Measurements from ENCODE around the gene REV3L.
A peak's percentile ranks its signal among the peaks of the same experiment; 100 is the strongest.
"Not testable (repeated sequence)": the region's sequence is repeated elsewhere in the genome, so short reads cannot be mapped to it uniquely, and the experiment has no call there.

REV3L gene

DNA sequence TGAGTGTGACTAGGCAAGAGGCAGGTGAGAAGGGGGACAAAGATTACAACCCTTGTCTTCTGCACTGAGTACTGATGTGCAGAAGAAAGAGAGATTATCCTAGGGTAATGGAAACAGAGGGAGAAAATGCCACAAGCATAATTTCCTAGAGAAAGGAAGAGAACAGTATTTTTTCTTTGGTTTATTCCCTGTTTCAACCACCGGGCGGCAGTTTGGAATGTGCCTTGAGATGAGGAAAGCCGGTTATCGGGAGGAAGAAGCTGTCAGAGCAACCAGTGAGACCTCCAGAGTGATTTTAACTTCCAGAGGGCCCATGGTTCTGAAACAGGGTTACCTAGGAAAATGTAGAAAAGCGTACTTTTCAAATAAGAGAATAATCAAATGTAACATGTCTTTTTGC lies 121.4 kb downstream of the REV3L start:
- no peak for DNase-seq (ENCODE audit: low read depth)

DNA sequence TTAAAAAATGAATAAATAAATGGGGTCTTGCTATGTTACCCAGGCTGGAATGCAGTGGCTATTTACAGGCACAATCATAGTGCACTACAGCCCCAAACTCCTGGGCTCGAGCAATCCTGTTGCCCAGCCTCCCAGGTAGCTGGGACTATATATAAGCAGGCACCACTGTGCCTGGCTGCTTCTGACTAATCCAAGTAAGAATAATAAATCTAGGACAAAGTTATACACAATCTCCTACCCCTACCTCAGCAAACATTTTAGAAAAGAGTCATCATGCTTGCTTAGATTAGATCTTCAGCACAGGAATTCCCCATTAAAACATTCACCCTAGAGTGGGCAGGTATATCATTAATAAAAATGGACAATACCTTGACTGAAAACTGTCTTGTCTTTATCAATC lies 124.6 kb downstream of the REV3L start:
- no peak for DNase-seq (ENCODE audit: low read depth)

DNA sequence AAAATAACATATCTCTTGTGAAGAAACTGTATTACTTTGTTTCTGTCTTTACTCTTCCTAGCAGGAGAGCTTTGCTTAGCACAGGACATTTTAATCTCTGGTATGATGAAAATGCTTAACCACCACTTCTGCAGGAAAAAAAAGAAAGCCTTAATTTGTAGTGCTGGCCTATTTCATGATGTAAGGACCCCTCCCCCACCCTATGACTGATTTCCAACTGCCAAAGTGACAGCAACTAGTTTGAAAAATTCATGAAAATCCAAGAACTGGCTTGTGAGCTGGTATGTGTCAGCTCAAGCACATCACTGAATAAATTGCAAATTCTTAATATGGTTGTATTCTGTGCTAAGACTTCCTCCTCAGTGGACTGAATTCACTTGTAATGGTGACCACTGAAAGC lies 125.3 kb downstream of the REV3L start:
- DNase-seq (ENCODE audit: low read depth): no peak

DNA sequence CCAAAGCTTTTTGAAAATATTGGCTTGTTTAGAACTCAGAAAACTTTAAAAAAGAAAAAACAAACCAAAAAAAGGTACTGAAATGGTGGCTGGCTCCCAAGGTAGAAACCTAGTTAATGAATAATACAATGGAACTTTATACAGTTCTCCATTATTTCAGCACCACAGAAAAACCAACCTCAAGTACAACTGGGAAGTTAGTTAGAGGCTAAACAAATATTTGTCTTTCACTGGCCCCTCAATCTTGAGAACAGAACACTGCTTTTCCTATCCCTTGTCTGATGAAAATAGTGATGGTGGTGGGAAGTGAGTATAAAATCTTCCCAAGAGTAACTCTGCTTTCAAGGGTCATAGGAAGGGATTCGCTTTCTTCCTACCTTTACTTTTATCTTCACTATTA lies 126.5 kb downstream of the REV3L start:
- no peak for DNase-seq (ENCODE audit: low read depth)

DNA sequence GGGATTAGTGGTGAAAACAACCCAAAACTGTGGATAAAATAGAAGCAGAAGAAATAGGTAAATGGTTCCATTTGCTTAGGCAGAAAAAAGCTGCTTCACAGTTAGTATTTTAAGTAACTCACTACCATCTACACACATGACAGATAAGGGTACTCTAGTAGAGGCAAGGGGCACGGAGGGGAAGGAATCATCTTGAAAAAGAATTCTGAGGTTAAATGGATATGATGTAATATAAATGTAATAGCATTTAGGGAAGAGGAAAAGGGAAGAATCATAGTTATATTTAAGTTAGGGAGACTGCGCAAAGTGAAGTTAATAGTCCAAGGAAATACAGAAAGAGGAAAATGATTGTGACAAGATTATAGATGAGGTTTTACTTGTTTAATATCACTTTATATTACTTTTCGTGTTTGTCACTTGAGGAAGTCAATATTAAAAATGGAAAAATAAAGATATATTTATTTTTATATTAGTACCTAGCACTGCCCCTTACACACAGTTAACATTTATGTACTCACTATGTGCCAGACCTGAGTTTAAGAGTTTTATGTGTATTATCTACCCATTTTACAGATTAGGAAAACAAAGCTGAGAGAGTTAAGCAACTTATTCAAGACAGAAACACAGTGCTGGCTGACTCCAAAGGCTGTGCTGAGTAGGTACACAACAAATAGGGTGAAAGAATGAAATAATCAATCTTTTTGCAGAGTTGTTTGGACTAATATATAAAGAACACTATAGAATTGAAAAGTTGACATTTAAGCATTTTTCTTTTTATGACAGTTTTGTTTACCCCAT lies 128.1 kb downstream of the REV3L start:
- no peak for DNase-seq (ENCODE audit: low read depth)

DNA sequence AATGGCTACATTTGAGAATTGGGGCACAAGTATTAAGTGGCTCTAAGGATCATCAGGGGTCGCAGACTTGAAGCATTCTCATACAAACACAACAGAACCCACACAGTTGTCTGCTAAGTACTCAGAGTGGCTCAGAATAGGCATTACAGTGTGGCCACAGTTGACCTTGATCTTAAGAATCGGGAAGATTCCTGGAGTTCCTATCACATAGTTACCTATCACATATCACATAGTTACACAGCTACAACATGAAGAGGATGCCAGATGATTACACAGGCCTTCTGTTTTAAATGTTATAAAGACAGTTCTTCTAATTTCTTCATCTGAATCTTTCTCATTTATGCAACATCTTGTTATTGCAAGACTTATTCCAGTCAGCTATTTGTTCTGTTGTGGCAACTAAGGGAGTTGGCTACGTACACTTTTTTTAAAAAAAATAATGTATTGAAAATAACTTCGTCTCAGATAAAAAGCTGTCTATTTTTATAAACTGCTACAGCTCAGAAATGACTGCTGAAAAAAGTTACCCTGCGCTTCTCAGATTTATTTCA lies 129.0 kb downstream of the REV3L start:
- no peak for DNase-seq (ENCODE audit: low read depth)

DNA sequence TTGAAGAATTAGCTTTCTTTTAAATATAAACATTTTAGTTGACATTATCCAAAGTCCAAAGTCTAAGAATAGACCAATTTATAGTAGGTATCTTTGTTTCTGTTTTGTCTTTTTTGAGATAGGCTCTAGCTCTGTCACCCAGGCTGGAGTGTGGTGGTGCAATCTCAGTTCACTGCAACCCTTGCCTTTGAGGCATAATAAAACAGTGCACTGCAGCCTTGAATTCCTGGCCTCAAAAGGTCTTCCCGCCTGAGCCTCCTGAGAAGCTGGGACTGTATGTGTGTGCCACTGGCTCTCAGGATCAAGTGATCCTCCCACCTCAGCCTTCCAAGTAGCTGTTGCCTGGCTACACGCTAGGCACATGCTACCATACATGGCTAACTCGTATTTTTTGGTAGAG lies 135.4 kb downstream of the REV3L start:
- DNase-seq (ENCODE audit: low read depth): no peak

DNA sequence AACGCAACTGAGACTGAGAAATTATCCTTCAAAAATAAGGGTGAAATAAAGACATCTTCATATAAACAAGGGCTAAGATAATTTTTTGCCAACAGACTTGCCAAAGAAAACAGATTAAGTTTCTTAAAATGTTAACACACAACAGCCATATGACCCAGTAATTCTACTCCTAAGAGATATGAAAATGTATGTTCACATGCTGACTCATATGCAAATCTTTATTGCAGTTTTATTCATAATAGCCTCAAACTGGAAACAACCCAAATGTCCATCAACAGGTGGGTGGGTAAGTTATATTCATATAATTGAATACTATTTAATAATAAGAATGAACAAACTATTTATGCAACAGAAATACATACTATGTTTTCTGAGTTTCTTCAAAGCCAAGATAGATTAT lies 140.1 kb downstream of the REV3L start:
- DNase-seq (ENCODE audit: low read depth): no peak

DNA sequence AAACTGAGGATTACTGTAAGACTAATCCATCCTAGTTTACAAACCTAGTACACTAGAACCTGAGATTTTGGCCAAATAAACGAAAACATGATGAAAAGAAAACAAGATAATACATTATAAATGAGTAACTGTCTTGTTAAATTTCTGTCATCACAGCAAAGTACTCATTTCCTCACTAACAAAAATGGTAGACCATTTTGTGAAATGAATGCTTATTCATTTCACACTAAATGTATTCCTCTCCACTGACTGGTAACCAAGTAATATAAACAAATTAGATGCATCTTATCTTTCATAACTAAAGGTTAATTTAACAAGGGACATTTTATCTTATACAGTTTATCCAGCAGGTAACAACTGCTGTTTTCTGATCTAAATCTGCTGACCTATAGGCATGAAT lies 143.7 kb downstream of the REV3L start:
- DNase-seq (ENCODE audit: low read depth): no peak

DNA sequence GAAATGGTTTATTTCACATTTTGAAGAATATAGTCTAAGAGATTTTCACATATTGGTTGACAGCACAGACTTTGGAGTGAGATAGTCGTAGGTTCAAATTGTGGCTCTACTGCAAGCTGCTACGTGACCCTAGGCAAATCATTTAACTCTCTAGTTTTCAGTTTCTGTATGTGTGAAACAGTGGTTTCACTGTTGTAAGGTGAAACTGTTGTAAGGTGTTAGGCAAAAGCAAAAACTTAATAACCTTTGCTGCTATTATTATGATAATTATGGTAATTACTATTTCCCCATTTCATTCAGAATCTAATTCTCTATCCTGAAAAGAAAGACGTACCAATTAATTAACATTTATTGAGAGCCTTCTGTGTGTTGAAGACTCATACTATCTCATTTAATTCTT lies 144.2 kb downstream of the REV3L start:
- DNase-seq (ENCODE audit: low read depth): no peak

DNA sequence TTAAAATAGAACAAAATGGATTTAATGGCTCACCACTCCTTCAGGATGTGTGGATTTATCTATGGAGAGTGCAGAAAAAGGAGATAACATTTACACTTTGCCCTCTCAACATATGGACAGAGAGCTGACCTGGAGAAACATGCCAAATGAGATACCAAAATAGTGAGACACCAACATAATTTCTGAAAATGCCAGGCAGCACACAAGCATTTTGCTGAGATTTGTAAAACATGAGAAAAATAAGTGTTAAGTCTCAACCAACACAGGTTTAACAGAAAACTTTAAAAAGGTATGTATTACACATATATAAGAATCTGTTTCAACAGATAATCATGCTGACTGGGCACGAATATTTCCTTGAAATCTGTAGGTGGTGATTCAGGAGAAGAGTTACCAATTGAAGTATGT lies 145.2 kb downstream of the REV3L start:
- no peak for DNase-seq (ENCODE audit: low read depth)

DNA sequence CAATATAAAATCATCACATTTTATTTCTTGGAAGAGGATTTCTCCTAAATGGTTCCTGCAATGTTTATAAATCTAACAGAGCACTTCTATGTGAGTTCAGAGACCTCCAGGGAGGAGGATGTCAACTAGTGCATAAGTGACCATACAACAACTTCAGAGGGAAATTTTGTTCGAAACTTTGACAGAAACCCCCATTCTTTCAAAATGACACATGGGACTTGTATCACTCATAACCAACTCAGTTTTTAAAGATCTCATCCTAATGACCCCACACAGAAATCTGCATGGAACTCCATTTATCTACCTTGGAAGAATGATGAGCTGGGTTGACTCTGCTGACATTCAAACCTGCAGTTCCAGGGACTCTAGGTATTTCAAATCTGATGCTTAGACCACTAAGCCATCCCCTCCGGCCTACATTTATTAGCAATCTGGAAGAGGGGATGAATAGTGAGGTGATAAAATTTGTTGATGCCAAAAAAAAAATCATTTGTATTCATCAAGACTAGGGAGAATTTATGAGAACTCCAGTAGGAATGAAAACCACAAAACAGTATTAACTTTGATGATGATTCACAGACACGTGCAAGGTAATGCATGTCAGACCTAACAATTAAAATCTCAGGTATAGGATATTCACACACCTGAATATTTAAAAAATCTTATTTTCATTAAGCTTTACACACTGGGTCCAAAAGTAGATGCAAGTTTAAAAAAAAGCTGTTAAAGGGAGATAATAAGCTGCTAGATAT lies 153.0 kb downstream of the REV3L start:
- DNase-seq (ENCODE audit: low read depth): no peak

DNA sequence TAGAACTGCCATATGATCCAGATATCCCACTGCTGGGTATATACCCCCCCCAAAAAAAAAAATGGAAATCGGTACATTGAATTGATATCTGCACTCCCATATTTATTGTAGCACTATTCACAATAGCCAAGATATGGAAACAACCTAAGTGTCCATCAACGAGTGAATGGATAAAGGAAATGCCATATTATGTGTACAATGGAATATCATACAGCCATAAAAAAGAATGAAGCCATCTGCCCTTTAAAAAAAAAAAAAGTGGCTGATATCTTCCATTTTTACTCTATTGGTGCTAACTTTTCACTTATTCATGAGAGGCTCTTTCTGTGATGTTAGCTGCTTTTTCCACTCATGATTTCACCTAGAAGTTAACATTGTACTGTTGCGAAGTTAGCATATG lies 156.5 kb downstream of the REV3L start:
- DNase-seq (ENCODE audit: low read depth): no peak

DNA sequence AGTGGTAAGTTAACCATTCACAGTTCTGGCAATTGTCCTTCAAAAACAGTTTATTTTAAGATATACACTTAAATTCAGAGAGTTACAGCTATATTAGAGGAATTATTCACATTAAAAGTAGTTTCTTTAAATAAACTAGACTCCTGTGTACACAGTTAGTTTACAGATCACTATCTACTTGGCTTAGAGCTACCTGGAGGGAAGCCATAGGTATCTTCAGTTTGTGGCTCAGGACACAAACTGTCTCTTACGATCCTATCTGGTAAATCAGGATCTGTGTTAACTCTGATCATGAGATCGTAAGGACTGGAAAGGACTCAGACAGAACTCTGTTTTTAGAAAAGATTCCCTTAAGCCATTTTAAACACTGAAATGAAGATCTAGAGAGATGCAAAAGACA lies 160.9 kb downstream of the REV3L start:
- DNase-seq (ENCODE audit: low read depth): no peak

DNA sequence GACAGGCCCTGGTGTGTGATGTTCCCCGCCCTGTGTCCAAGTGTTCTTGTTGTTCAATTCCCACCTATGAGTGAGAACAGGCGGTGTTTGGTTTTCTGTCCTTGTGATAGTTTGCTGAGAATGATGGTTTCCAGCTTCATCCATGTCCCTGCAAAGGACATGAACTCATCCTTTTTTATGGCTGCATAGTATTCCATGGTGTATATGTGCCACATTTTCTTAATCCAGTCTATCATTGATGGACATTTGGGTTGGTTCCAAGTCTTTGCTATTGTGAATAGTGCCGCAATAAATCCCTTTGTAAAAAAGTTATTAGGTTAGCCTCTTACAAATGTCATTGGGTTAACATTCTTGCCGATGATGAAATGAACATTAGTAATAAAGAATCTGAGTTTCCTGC lies 175.1 kb downstream of the REV3L start:
- not testable (repeated sequence) for DNase-seq (ENCODE audit: low read depth)

DNA sequence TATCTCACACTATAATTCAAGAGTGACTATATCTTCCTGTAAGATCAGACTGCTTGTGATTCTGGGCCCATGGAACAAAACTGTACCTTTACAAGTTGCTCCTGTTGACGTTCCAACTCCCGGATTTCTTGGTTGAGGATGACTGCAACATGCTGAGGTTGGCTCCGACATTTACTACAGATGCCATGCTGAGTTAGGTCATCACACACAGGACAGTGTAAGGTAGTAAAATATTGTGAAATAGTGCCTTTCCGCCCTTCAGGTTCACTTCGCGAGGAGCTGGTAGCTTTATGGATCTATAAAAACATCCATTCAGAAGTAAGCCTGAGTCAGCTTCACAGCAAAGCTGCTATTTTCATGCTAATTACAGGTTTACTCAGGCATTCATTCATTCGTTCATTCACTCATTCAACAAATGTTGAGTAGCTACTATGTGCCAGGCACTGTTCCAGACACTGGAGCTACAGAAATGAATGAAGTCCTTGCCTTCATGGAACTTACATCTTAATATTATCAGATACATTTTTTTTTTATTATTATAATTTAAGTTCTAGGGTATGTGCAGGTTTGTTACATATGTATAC lies 175.7 kb downstream of the REV3L start:
- no peak for DNase-seq (ENCODE audit: low read depth)

DNA sequence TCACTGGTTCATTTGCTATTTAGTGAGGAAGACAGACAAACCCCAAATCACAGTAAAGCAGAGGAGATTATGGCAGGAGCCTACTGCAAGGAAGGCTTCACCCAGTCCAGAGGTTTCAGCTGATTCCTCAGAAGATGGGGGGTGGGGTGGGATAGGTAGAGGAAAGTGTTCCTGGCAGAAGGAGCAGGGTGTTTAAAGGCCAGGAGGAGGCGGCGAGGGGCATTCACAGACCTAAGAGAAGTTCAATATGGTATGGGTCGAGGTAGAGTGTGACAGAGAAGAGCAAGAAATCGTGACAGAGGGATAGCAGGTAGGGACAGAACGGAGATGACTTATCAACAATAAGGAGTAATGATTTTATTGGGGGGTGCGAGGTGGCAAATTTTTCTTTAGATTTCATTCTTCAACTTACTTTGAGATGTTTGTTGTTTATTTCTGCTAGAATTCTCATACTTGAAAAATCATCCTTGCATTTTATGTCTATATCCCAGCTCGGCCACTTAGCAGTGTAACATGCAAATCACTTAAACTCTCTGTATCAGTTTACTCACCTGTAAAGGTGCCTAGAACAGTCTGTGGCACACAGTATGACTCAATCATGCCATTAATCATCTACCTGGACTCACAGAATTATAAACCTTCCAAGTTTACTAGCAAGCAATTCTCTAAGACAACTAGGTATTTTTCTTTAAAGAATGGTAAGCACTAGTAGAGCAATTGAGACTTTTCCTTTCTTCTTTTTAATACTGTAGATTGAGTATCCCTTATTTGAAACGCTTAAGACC lies 176.7 kb downstream of the REV3L start:
- DNase-seq (ENCODE audit: low read depth): no peak

DNA sequence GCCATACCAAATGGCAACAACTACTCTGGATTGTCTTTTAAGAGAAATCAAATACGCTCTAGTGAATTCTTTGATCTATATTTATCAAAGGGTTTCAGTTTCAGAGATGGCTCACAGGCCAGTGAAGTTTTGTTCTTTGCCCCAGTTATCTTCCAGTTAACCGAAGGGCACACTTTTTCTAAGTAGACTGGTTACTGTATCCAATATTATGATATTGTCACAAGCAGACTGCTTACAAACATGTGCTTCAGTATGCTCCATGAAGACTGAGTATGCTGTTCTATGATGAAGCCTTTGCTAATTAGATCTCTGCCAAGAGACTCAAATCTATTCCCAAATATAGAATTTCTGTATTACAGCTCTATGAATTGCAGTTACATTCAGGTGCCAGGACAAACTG lies 181.1 kb downstream of the REV3L start:
- no peak for DNase-seq (ENCODE audit: low read depth)

DNA sequence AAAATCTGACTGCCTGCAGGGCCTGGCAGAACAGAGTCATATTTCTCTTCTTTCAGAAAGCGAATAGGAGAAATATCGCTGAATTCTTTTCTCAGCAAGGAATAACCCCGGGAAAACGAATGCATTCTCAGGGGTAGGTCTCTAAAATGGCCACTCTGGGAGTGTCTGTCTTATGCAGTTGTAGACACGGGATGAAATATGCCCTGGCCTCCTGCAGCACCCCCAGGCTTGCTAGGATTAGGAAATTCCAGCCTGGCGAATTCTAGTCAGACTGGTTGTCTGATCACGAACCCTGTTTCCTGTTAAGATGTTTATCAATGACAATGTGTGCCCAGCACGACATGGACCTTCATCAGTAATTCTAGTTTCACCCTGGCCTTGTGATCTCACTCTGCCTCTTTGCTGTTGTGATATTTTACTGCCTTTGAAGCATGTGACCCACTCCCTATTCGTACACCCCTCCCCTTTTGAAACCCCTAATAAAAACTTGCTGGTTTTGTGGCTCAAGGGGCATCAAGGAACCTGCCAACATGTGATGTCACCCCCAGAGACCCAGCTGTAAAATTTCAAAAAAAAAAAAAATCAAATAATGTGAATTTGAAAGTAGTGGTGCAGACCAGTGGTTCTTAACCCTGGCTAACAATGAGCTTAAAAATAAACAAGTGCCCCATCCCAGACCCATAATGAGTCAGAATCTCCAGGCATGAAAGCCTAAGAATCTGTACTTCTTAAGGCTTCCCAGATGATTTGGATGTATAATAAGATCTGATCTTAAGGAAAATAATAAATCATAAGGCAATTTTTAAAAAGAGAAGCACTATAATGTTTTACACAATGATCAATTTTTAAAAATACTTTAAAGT lies 181.8 kb downstream of the REV3L start:
- DNase-seq (ENCODE audit: low read depth): peak; percentile 10

DNA sequence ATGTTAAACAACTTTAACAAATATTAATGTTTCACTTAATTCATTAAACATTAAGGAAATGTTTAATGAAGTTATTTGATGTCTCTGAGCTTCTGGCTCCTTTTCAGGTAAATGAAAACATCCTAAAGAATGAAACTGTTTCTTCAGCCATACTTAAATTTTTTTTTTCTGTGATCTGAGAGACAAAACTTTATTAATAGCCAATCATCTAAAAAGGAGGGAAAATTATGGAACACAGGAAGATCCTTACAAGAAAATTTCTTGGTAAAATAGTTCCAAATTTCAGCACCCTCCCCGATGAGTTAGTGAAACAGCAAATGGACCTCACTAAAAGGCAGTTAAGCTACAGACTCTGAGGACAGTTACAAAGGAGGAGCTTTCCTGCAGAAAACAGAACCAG lies 185.2 kb downstream of the REV3L start:
- DNase-seq (ENCODE audit: low read depth): no peak

DNA sequence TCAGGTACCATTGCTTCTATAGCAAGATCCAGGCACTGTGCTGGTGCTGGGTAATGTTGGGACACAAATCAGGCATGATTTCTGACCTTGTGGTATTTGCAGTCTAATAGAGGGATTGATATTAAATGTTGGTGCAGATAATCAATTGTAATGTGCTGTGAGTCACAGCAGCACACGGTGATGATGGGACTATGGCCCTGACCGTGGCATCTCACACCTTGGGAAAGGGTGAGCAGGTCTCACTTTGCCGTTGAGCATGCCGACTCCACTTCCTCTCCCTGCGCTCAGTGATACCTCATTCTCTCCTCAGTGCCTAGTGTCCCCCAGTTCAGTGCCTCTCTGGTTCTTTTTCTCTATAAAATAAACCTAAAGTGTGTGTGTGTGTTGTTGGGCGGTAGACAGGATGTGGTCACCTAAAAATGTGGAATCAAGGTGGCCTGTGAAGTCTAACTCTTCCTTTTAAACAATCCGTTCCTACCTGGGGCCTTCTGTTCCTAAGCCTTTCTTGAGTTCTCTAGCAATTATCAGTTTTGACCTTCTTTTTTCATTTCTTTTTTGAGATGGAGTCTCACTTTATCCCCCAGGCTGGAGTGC lies 188.5 kb downstream of the REV3L start:
- DNase-seq (ENCODE audit: low read depth): no peak
